Stimulated activated CD4-positive, alpha-beta T cell treated with anti-CD3 and anti-CD28 coated beads, Interleukin-12 subunit alpha, Interleukin-12 subunit beta, amount 100 ng/mL, for 24 hours (primary cell): Measurements from ENCODE around the gene CNTN4.
"Not testable (repeated sequence)": the region's sequence is repeated elsewhere in the genome, so short reads cannot be mapped to it uniquely, and the experiment has no call there.

Experiments
- DNase-seq, 2 experiments: peaks; one replicate each; pipeline ENCODE4 v3.0.0-alpha.2; 2020; ENCODE audit warnings: low read depth in 2 of 2

Gene CNTN4

DNA sequence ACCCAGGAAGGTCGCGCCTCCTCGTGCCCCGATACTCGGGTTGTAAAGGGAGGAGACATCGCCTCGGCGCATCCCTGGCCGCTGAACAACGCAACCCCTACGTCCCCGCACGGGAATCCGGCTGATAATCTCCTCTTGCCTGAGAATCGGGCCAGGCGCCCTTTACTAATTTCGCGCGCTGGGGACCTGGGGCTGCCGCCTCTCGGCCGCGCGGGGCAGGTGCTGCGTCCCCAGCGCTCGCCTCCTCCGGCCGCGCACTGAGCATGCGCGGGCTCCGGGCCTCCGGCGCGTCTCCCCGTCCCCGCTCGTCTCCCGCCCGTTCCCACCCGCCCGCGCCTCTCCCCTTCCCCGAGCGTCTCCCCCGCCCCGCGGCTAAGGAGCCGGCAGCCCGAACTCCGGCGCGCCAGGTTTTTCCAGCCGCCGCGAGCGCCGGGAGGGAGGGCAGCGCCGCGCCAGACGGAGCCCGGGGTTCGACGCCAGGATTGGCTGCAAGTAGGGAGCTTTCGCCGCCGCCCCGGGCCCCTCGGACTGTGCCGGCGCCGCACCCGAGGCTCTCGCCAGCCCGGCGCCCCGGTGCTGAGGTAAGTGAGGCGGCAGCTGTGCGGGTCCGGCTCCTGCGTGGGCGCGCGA, at the start of gene CNTN4:
Gene CNTN4 (plus strand): TSS at position 469 of the 630 bp plus-strand sequence.
- no peak for DNase-seq

DNA sequence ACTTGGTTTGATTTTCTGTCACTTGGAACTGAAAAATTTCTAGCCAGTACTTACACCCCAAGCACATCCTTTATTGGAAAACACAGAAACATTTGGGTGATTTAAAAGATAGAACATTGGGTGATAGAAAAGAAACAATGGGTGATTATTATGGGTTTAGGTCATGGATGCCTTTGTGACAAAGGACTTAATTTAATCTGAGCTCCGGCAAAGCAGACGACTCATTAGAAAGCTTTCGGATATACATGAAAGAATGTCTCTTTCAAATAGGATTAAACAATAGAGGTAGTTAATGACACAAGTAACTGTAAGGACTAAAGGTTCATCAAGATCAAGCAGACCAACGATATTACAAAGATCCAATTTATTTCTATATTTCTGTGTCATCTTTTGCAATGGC, 37.3 kb upstream of the CNTN4 start:
- DNase-seq = no peak

DNA sequence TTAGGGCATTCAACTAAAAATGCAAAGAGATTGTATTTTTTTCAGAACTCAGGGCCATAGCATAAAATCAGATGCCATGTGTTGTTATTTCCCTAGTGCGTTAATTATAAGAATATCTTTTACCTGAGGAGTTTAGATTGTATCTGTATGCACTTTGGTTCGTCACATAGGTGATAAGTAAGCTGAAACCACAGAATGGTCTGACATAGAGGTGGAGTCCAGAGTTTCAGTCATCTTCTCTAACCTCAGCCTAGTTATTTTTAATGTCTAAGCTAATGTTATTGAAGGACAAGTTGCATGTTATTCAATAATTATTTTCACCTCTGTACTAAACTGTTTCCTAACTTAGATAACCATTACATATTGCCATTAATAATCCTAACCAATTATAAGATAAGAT, 27.1 kb upstream of the CNTN4 start:
- no peak for DNase-seq

DNA sequence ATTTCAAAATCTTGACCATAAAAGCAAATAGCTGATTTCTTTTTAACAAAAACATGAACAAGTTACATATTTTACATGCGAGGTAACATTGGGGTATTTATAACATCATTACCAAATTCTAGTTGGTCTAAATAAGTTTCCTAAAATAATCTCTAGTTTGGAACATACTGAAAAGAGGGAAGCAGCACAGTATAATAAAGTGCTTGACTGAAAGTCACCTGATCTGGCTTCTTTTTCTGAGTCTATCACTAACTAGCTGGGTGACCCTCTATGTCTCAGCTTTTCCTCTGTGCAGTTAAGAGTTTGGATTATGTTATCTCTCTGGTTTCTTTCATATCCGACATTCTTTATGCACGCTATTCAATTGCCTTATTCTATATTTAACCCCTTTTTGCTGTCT, 19.8 kb upstream of the CNTN4 start:
- no peak for DNase-seq

DNA sequence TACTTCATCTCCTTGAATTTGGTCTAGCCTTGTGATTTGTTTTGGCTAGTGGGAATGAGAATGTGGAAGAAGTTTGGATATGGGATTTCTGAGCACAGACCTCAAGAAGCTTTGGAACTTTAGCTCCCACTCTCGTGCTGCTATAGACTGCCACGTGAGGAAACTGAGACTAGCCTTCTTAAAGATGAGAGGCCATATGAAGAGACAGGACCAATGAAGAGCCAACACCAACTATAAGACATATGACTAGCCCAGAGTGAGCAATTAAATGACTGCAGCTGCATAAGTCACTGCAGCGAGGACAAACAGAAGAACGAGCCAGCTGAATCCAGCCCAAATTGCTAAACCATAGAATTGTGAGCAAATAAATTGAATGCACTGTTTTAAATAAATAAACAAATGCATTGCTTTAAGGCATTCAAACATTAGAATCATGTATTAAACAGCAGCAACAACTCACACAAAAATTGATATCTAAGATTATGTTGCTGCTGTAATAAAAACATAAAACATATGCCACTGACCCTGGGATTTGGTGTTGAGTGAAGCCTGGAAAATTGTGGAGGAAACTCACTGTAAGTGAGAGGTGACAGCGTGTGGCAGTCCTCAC, 15.7 kb upstream of the CNTN4 start:
- DNase-seq = no peak

DNA sequence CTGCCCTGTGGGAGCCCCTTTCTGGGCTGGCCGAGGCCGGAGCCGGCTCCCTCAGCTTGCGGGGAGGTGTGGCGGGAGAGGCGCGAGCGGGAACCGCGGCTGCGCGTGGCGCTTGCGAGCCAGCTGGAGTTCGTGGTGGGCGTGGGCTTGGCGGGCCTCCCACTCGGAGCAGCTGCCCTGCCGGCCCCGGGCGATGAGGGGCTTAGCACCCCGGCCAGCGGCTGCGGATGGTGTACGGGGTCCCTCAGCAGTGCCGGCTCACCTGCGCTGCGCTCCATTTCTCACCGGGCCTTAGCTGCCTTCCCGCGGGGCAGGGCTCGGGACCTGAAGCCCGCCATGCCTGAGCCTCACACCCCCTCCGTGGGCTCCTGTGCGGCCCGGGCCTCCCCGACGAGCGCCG, 15.1 kb upstream of the CNTN4 start:
- not testable (repeated sequence) for DNase-seq

DNA sequence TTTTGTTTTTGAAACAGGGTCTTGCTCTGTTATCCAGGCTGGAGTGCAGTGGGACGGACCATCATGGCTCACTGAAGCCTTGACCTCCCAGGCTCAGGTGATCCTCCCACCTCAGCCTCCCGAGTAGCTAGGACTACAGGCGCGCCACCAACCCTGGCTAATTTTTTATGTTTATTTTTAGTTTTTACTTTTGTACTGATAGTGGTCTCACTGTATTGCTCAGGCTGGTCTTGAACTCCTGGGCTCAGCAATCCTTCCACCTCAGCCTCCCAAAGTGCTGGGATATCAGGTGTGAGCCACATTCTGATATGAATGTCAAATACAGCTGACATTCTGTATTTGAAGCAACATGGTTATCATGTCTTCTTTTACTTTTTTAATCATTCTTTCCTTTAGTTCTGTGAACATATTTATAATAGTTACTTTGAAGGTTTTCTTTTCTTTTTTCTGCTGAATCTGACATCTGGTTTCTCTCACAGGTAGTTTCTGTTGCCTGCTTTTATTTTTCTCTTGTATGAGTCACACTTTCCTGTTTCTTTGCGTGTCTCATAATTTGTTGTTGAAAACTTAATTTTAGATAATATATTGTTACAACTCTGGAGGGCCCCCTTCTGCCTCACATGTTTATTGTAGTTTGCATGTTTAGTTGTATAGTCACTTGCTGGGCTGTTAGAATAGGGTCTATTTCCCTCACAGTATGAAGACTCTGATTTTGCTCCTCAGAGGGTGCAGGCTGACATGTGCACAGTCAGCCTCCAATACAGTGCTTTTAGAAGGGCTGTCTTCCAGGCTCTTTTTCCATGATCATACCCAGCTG, 8.4 kb upstream of the CNTN4 start:
- DNase-seq = no peak

DNA sequence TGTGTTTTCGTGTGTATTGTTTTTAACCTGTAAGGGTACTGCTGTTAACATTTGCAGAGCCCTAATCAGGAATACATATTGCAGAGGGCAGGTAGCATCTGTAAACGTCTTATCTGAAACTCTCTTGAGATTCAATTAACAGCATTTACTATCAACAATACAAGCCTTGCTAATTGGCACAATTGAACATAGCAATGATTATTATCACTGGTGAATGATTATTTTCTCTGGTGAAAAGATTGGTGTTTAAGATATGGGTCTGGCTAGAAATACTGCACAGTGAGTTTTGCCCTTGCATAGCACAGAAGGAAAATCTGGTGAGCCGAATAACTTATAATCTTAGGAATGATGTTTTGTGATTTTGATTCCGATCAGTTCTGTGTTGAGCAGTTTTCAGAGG, 5.9 kb upstream of the CNTN4 start:
- DNase-seq = no peak

DNA sequence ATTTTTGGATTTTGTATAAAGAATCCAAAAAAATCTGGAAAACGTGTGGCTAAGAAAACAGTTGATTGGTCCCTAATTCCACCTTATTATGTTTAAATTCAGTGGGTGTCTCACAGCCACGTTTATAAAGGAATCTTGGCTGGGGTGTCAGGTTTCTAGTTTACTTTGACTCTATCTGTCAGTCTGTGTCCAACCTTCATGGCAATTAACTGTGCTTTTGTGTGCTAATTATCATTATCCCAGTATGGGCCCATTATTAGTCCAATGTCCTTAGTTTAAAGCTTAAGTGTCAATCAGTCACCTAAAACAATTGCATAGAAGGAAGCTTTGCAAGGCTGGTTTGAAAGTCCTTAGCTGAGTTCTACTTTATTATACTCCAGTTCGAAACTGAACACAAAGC, 3.7 kb upstream of the CNTN4 start:
- no peak for DNase-seq

DNA sequence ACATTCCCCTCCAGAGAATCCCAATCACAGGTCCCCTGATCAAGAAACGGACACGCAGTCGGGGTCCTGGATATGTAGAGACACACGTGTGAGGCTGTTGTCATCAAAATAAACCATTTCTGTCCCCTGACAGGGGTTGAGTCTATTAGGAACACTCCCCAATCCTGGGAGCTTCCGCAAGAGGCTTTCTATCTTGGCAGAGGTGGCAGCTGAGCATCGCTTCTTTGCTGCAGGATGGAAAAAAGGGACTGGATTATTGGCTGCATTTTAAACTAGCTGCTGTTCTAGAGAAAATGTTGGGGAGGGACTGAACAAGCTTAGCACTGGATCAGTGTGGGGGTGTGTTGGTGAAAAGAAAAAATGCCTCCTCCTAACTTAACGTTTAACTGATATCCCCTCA, 2.5 kb upstream of the CNTN4 start:
- no peak for DNase-seq

DNA sequence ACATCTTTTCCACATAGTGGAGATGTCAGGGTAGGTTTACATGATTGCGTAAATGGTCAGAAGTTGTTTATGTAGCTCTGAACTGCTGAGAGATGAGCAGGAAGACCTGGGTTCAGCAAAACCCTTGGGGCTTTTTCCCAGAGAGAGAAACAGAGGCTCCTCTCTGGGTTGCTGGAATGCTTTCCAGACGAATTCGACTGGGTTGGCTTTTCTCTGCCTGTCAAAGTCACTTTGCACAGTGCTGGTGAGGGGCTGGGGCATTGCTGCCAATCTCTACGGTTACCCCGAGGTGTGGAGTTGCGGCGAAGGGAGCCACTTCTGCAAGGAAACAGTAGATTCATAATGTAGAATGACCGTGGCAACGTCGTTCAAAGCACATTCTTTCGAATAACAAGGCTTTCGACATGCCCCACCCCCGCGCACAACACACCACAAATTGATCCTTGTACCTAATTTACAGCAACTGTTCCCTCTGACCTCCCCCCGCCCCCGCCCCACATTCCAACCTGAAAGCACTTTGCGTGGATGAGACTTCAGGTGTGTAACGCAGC, 950 bp upstream of the CNTN4 start:
- DNase-seq = no peak

DNA sequence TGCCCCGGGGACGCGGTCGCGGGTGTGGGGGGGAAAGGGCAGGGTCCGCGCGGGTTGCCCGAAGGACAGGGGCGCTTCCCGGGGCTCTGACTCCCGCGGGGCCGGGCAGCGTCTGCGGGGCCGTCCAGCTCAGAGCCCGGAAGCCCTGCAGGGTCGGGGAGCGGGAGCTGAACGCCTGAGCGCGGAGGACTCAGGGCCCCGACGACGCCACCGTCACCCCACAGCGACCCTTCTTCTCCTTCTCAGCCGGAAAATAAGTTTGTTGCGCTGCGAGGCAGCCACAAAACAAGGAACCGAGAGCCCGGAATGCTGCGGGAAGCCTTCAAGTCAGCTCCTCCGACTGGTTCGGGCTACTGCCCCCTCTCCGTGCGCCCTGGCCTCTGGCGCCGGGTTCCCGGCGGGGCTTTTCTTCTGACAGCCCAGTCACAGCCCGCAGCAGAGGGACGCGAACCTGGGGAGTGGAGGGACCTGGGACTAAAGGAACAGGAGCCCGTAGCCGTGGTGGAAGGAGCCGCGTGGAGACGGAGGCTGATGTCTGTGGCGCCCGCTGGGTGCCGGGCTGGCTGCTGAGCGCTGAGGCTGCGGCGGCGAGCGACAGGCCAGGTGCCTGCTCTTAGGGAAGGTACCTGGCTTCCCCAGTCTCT, 484 bp downstream of the CNTN4 start:
- no peak for DNase-seq

DNA sequence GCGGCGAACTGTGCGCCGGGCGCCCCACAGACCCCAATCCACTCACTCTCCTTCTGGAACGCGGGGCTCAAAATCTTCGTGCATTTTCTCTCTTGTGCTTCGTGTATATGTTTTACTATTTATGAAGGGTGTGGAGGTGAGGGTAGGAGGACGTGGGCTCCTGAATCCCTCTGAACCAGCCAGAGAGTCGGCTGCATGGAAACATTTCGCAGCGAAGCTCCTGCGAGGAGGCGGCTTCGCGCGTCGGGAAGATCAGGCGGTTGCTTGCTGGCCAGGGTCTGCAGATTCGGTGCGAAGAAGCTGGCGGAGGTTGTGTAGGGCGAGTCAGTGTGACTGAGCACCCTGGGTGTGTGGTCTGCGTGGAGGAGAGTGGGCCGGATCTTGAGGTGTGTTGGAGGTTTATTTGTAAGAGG, 1.1 kb downstream of the CNTN4 start:
- no peak for DNase-seq

DNA sequence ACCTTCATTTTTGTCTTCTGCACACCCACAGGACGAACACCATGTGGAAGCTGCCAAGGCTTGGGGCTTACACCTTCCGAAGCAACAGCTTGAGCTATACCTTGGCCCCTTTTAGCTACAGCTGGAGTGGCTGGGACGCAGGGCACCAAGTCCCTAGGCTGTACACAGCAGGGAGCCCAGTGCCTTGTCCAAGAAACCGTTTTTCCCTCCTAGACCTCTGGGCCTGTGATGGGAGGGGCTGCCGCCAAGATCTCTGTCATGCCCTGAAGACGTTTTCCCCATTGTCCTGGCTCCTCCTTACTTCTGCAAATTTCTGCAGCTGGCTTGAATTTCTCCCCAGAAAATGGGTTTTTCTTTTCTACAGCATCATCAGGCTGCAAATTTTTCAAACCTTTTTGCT, 7.8 kb downstream of the CNTN4 start:
- no peak for DNase-seq

DNA sequence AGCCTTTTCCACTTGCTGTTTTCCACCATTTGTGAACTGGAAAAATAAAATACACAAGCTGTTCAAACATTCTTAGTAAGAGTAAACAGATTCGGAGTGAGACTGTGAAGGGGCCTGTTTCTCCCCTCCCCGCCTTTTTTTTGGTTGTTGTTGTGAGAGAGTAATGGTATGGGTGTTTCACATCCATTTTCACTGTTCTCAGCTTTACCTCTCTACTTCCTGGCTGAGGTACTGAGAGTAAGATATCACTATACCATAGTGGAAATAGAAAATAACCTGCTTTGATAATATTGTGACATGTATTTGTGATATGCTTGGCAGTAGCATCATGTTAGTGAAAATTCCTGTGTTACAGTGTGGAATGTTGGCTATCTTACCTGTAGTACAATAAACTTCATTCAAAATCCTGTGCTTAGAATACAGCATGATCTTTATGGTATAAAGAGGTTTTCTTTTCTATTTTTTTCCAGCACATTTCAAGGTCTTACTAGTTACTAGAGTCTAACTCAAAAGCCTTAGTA, 12.0 kb downstream of the CNTN4 start:
- no peak for DNase-seq

DNA sequence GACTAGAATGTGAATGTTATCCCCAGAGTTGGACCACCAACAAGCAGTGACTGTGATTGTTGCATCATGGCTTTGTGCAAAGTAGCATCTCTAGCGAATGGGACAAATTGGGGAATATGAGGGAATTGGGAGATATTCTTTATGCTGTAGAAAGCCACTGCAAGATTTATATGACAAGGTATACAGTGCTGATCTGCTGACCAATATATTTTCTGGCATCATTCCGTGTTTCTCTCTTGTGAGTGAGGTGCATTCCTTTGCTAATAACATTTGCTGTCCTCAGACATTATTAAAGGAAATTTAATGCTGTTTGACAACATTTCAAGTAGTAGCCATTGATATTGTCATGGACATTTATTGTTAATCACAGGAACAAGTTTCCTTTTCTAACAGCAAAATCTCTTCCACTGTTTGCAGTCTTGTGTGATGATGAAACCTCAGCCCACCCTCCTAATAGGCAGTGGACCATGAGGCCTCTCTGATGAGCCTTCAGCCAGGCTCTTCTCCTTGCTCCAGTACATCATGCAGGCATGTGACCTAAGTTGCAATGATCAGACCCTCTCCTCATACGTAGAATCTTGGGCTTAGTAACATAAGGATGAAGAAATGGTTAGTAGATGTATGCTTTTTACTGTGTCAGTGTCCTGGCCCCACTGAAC, 16.1 kb downstream of the CNTN4 start:
- DNase-seq = no peak

DNA sequence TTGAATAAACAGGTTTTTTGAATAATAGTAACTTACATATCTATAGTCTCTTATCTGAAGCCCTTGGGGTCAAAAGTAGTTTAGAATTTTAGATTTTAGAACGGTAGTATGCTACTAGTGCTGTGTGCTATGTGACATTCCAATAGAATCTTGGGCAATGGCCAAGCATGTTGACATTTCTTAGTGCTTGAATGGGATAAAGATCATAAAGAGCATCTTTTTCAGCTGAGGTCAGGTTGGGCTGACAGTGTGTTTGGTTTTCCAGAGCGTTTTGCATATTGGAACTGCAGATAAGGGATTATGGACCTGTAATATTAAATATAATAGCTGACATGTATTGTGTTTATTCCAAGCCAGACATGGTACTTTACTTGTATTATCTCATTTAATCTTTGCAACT, 32.1 kb downstream of the CNTN4 start:
- no peak for DNase-seq

DNA sequence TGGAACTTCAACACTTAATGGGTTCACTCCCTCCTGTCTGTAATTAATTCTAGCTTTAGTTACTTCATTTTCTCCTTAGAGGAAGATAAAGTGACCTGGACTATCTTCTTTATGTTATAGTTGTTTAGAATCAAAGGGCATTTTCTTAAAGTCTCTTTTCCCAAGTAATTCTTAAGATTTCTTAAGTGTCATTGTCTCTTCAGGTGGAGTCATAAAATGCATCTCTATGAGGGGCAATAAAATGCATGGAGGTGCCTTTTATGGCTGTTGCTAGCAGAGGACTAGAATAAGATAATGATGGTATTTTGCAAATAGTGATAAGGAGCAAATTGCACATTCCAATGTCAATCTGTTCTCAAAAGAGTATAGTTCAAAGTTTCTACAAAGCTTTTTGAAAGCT, 34.5 kb downstream of the CNTN4 start:
- no peak for DNase-seq

DNA sequence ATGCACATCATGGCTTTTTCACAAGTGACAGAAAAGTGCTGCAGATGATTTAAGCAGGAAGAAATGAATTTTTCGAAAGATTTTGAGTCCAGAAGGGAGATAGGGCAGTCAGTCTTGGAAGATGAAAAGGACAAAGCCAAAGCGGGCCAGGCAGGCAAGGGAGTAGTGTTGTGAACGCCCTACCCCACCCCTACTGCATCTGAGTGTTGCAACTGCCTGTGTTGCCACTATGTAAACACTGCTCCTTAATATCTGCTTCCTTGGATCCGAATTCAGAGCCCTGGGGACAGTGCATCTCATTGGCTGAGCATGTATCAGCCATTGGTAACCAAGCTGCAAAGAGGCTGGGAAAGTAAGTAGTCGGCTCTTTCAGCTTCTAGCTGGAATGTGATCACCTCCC, 39.0 kb downstream of the CNTN4 start:
- DNase-seq = no peak

DNA sequence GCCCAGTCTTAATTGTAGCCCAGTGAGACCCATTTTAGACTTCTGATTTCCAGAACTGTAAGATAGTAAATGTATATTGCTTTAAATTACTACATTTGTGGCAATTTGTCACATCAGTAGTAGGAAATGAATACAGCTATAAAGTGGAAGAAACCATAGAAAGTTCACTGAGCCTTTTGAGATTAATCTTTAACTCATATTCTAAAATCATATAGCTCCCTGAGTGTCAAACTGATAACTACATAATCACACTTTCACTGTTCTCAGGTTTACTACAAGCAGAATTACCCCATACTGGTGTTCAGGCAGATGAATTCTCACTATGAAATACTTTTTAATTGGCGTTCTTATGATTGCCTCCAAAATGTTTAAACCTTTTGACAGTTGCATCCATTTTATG, 42.8 kb downstream of the CNTN4 start:
- DNase-seq = no peak

DNA sequence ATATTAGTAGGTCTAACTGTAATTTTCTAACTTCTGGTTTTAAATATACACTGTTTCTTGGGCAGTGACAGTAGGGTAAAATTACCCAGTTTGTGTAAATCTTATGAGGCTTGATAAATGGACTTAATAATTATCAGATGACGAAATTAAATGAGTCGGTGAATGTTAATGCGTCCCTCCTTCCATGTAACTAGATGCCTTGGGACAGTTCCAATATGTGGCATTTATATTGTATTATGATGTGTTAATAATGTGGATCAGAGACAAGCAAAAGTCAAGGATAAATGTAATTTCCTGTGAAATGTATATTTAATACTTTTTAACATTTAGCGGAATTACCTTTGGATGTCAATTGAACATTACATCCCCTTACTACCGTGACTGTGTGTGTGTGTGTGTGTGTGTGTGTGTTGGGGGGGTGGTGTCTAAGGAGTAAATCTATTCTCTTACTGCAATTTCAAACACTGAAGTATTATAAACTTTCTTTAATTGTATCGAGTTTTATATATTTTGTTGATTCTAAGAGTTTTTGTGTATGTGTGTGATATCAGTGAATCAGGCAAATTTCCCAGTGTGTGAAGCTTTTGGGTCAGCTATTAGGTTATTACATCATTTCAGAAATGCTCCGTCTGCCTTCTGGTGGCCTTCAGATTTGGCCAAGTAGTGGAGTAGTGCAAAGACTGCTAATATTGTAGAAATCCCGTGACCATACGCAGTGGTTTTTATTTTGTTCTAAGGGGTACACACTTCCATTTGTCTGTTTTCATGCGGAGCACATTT, 50.1 kb downstream of the CNTN4 start:
- no peak for DNase-seq
